HG03520 (cell line): ENCODE data around the gene THRAP3.

Source experiments
- ATAC-seq: cut with Tn5 transposase; IDR thresholded peaks from one replicate; pipeline ENCODE4 v1.9.1; 2021; ENCODE audit warnings: mild to moderate bottlenecking, moderate library complexity; ENCODE audit not compliant: unreplicated experiment

The THRAP3 gene

GRCh38 chr1:36349839-36350238 lies 125.6 kb downstream of the THRAP3 start:
- ATAC-seq: no peak

- ATAC-seq: no peak
Measured at GRCh38 chr1:36350659-36351226, 126.5 kb downstream of the THRAP3 start.

GRCh38 chr1:36351227-36351977 lies 127.2 kb downstream of the THRAP3 start:
- no peak for ATAC-seq

- no peak for ATAC-seq
Measured at GRCh38 chr1:36352125-36352909, 128.1 kb downstream of the THRAP3 start.

GRCh38 chr1:36352910-36353878 lies 129.0 kb downstream of the THRAP3 start:
- ATAC-seq: no peak

GRCh38 chr1:36354486-36354885 lies 130.2 kb downstream of the THRAP3 start:
- ATAC-seq: no peak
